DOHH2 (cell line): ENCODE measurements around the gene FBXO24.

Experiments used
- CTCF ChIP-seq: fragments of 200-600 bp; sonication (generic); IDR thresholded peaks from one replicate; pipeline ENCODE4 v1.5.1; 2014; ENCODE audit warnings: antibody characterized with exemption, mild to moderate bottlenecking, low read depth, low read length; ENCODE audit not compliant: poor library complexity, severe bottlenecking
- EZH2phosphoT487 ChIP-seq: fragments of 200-600 bp; sonication (generic); IDR thresholded peaks from 2 replicates; pipeline ENCODE4 v1.6.1; 2017; ENCODE audit warnings: borderline replicate concordance, mild to moderate bottlenecking, antibody characterized with exemption, low read length, moderate library complexity, mixed read lengths

- TF ChIP-seq CTCF (no peak), EZH2phosphoT487 (no peak)
Measured at GRCh38 chr7:100576384-100576993, 9.6 kb upstream of the FBXO24 start.
